VCaP (cell line): Measurements from ENCODE around the gene SLC6A9.

Experiments
- H3K27ac ChIP-seq: fragments of 450-650 bp; 2 replicates; pipeline ENCODE4 v1.5.1; 2017
- CTCF ChIP-seq: fragments of 450-650 bp; conservative IDR thresholded peaks from 2 replicates; pipeline ENCODE4 v1.5.1; 2017; ENCODE audit warnings: mild to moderate bottlenecking, moderate library complexity

Gene SLC6A9

DNA sequence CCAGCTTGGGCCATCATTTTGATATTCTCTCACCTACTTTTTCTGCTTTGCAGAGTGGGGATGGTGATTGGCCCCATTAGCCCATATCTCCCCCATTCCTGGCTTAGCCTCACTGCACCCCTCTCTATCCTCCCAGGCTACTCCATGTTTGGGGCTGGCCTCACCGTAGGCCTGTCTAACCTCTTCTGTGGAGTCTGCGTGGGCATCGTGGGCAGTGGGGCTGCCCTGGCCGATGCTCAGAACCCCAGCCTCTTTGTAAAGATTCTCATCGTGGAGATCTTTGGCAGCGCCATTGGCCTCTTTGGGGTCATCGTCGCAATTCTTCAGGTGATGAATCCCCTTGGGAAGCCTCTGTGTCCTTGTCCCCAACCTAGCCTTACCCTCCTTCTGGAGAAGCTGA lies 54.4 kb downstream of the SLC6A9 start:
- TF ChIP-seq CTCF, result no peak
- H3K27ac ChIP-seq, result no peak overlapping the region

GRCh38 chr1:43976045-43976444 lies 55.2 kb downstream of the SLC6A9 start:
- H3K27ac ChIP-seq, result peak overlapping the region; percentile 90
- 0 out of 2 replicates have a peak, but pooled peaks have one; percentile 14 for TF ChIP-seq CTCF

GRCh38 chr1:43975249-43975961 lies 55.9 kb downstream of the SLC6A9 start:
- peak overlapping the region; percentile 90 for H3K27ac ChIP-seq
- TF ChIP-seq CTCF, result no peak

GRCh38 chr1:43974443-43975248 lies 56.6 kb downstream of the SLC6A9 start, which contains the start of gene ATP6V0B:
TSS of gene ATP6V0B (plus strand) at chr1:43974960. CDS start at chr1:43975041, 81 bp downstream.
- no peak for TF ChIP-seq CTCF
- H3K27ac ChIP-seq, result peak within 1 kb of the TSS; percentile 90

- TF ChIP-seq CTCF, result no peak
- peak overlapping the region; percentile 90 for H3K27ac ChIP-seq
These were observed 57.2 kb downstream of the SLC6A9 start for GRCh38 chr1:43973981-43974442.

- no peak for TF ChIP-seq CTCF
These were observed 59.8 kb downstream of the SLC6A9 start for GRCh38 chr1:43971336-43971980.

DNA sequence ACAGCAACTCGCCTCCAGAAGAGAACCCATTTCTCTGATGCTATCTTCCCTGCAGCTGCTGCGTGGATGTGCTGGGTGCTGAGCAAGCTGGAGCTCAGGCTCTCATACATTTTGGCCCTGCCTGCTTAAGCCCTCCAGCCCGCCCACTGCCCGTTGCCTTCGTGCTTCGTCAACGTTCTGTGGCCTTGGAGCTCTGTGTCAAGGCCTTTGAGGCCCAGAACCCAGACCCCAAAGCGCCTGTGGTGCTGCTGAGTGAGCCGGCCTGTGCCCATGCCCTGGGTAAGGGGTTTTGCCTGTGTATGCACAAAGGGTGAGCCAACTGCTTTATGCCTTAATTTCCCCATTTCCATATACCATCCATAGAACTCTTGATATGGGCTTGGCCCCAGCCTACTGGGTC lies 60.4 kb downstream of the SLC6A9 start:
- no peak for TF ChIP-seq CTCF

More at GRCh38 chr1:43971336-43971980, 59.8 kb downstream of the SLC6A9 start:
- H3K27ac ChIP-seq, result no peak overlapping the region

More for the DNA sequence above, 60.4 kb downstream of the SLC6A9 start:
- H3K27ac ChIP-seq, result no peak overlapping the region; the same call in 1 of the 2 replicates
